ENCODE data around the gene PRMT9. TPM values are rescaled to one million over a fixed set of nuclear protein-coding genes. Genes with fewer than 3 reads are reported as not detected.

PRMT9 gene
- total RNA-seq, 1 experiment from 2014 or later: 8.6 TPM

- DNase-seq: peak; percentile 71 to 73
- no peaks in the 10 kb centered on the region for H3K27me3 Mint-ChIP-seq (ENCODE audit: insufficient read depth, unreplicated experiment)
Measured at GRCh38 chr4:147731580-147732517, 47.9 kb upstream of the PRMT9 start, which contains the start of gene ARHGAP10. Gene ARHGAP10 (plus strand): TSS chr4:147732088. CDS start chr4:147732302, 214 bp downstream.

GRCh38 chr4:147730333-147730732 is 46.4 kb upstream of the PRMT9 start:
- POLR2A ChIA-PET: no interaction called here

More at GRCh38 chr4:147731580-147732517, 47.9 kb upstream of the PRMT9 start, which contains the start of gene ARHGAP10:
- H3K27me3 ChIP-seq (replicated peaks; ENCODE audit: control insufficient read depth, insufficient read depth, low read length): no peaks in the 10 kb centered on the region
- Mint-ChIP-seq H3K27ac (ENCODE audit: unreplicated experiment) (peak within 1 kb of the TSS; percentile 38), H3K4me1 (ENCODE audit: low read depth, unreplicated experiment) (peaks cover 44% of the 10 kb centered on the region), H3K4me3 (ENCODE audit: unreplicated experiment) (peak within 1 kb of the TSS; percentile 79), H3K9me3 (ENCODE audit: unreplicated experiment) (no peaks in the 10 kb centered on the region), H3K36me3 (ENCODE audit: insufficient read depth, unreplicated experiment) (no peaks in the 10 kb centered on the region)
- no peaks in the 10 kb centered on the region for H3K36me3 ChIP-seq (ENCODE audit: control insufficient read depth, insufficient read depth, low read length)
- ChIA-PET POLR2A (interaction anchor here (0.7 to 1.4 kb wide), 4 partner anchors 10 to 115 kb away, joined by 3 to 5 read pairs (median 4); partner anchors contain the start of genes PRMT9 and TMEM184C), CTCF (interaction anchor here (0.7 to 1.5 kb wide), 5 partner anchors 28 to 135 kb away, joined by 3 to 11 read pairs (median 3); no protein-coding TSS in a partner anchor)
- intact Hi-C loops (cut with micrococcal nuclease; ENCODE audit: unreplicated experiment): loop anchor here (1.0 to 2.0 kb wide), 2 partner anchors 24 to 47 kb away; partner anchors contain the start of gene PRMT9
- no peak for TF ChIP-seq CTCF (IDR thresholded peaks at IDR 0.05; ENCODE audit: insufficient read depth in 1 of 2, low read depth in 1 of 2, low read length in 1 of 2, severe bottlenecking in 1 of 2, unreplicated experiment in 1 of 2)
- H3K9me3 ChIP-seq: no peaks in the 10 kb centered on the region
- H3K4me3 ChIP-seq (ENCODE audit: low read depth, low read length): peak within 1 kb of the TSS; percentile 96
- H3K4me1 ChIP-seq: peaks cover 32% of the 10 kb centered on the region
- TSS peak; percentile 61 for BruUV-seq (replicated peaks)

More at GRCh38 chr4:147730333-147730732, 46.4 kb upstream of the PRMT9 start:
- BruUV-seq (replicated peaks): no TSS peak
- Histone ChIP-seq H3K36me3 (ENCODE audit: control insufficient read depth, insufficient read depth, low read length) (no peaks in the 10 kb centered on the region), H3K9me3 (no peaks in the 10 kb centered on the region), H3K27me3 (replicated peaks; ENCODE audit: control insufficient read depth, insufficient read depth, low read length) (no peaks in the 10 kb centered on the region), H3K4me1 (peaks cover 20% of the 10 kb centered on the region), H3K4me3 (ENCODE audit: low read depth, low read length) (peak overlapping the region; percentile 96)
- peaks cover 33% of the 10 kb centered on the region for H3K4me1 Mint-ChIP-seq (ENCODE audit: low read depth, unreplicated experiment)
- intact Hi-C loops (cut with micrococcal nuclease; ENCODE audit: unreplicated experiment): no loop called here
- CTCF ChIA-PET: no interaction called here
- H3K36me3 Mint-ChIP-seq (ENCODE audit: insufficient read depth, unreplicated experiment): no peaks in the 10 kb centered on the region
- no peak for DNase-seq
- no peak overlapping the region for H3K27ac Mint-ChIP-seq (ENCODE audit: unreplicated experiment)
- H3K9me3 Mint-ChIP-seq (ENCODE audit: unreplicated experiment): no peaks in the 10 kb centered on the region
- no peaks in the 10 kb centered on the region for H3K27me3 Mint-ChIP-seq (ENCODE audit: insufficient read depth, unreplicated experiment)
- peak overlapping the region; percentile 79 for H3K4me3 Mint-ChIP-seq (ENCODE audit: unreplicated experiment)
- TF ChIP-seq CTCF (IDR thresholded peaks at IDR 0.05; ENCODE audit: insufficient read depth in 1 of 2, low read depth in 1 of 2, low read length in 1 of 2, severe bottlenecking in 1 of 2, unreplicated experiment in 1 of 2): no peak
